DOHH2 (cell line): Measurements from ENCODE around the gene LAP3.

Experiments used
- H3F3A ChIP-seq: fragments of 200-600 bp; sonication (generic), shearing (Covaris generic); 2 replicates; pipeline ENCODE4 v1.6.0; 2016; ENCODE audit warnings: antibody characterized with exemption, mild to moderate bottlenecking; ENCODE audit not compliant: control insufficient read depth, insufficient read depth
- H3K27ac ChIP-seq: fragments of 200-600 bp; sonication (generic); 2 replicates; pipeline ENCODE4 v1.5.1; 2014; ENCODE audit warnings: low read depth, mild to moderate bottlenecking, low read length, moderate library complexity
- H3K27me3 ChIP-seq: fragments of 200-600 bp; sonication (generic); 2 replicates; pipeline ENCODE4 v1.6.1; 2014; ENCODE audit warnings: mild to moderate bottlenecking, low read length, mixed read lengths; ENCODE audit not compliant: control insufficient read depth
- H3K36me3 ChIP-seq: fragments of 200-600 bp; sonication (generic); 2 replicates; pipeline ENCODE4 v1.6.1; 2014; ENCODE audit warnings: mild to moderate bottlenecking, low read length, moderate library complexity, mixed read lengths; ENCODE audit not compliant: control insufficient read depth
- H3K4me1 ChIP-seq: fragments of 200-600 bp; sonication (generic); 2 replicates; pipeline ENCODE4 v1.6.1; 2014; ENCODE audit warnings: mild to moderate bottlenecking, low read length, mixed read lengths; ENCODE audit not compliant: control insufficient read depth
- H3K4me2 ChIP-seq: fragments of 200-600 bp; sonication (generic); 2 replicates; pipeline ENCODE4 v1.6.0; 2014; ENCODE audit warnings: mild to moderate bottlenecking, low read length, moderate library complexity
- H3K4me3 ChIP-seq: fragments of 200-600 bp; sonication (generic); 2 replicates; pipeline ENCODE4 v1.5.1; 2014; ENCODE audit warnings: mild to moderate bottlenecking, low read length, mixed read lengths
- H3K79me2 ChIP-seq: fragments of 200-600 bp; sonication (generic); 2 replicates; pipeline ENCODE4 v1.6.1; 2014; ENCODE audit warnings: mild to moderate bottlenecking, low read length, mixed read lengths; ENCODE audit not compliant: control insufficient read depth
- H3K9me2 ChIP-seq: fragments of 200-600 bp; sonication (generic); replicated peaks from 2 replicates; pipeline ENCODE4 v1.6.1; 2014; ENCODE audit warnings: mild to moderate bottlenecking, low read length, mixed read lengths; ENCODE audit not compliant: control insufficient read depth
- H3K9me3 ChIP-seq: fragments of 200-600 bp; sonication (generic); 2 replicates; pipeline ENCODE4 v1.6.1; 2014; ENCODE audit warnings: antibody characterized with exemption, low read length, mixed read lengths; ENCODE audit not compliant: control insufficient read depth, insufficient read depth
- H4K20me1 ChIP-seq: fragments of 200-600 bp; sonication (generic); 2 replicates; pipeline ENCODE4 v1.6.0; 2014; ENCODE audit warnings: low read depth, mild to moderate bottlenecking, antibody characterized with exemption, low read length, moderate library complexity; ENCODE audit not compliant: control insufficient read depth, insufficient read depth
- EZH2phosphoT487 ChIP-seq: fragments of 200-600 bp; sonication (generic); IDR thresholded peaks from 2 replicates; pipeline ENCODE4 v1.6.1; 2017; ENCODE audit warnings: borderline replicate concordance, mild to moderate bottlenecking, antibody characterized with exemption, low read length, moderate library complexity, mixed read lengths
- TF ChIP-seq, protein P1 (sequence below): fragments of 200-600 bp; sonication (generic); IDR thresholded peaks from one replicate; pipeline ENCODE4 v1.5.1; 2014; ENCODE audit warnings: antibody characterized with exemption, mild to moderate bottlenecking, low read depth, low read length; ENCODE audit not compliant: poor library complexity, severe bottlenecking

LAP3 gene

DNA sequence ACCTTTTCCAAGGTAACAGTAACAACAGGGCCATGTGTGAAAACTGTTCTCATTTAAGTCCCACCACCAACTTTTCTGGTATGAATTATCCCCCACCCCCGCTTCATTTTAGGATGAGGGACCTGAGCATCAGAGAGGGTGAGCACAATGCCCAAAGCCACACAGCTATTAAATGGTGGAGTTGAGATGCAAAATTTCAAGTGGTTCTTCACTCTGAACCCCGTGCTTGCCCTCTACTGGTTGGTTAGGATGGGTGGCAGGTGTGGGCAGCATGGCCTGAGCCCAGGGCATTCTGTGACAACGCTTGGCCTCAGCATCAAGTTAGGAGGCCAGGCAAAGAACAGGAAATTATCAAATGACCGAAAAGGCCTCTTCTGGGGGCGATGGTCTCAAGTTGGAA lies 70.9 kb downstream of the LAP3 start:
- no peaks in the 10 kb centered on the region for H3K36me3 ChIP-seq
- no peak overlapping the region for H3K4me2 ChIP-seq
- H3K79me2 ChIP-seq: no peaks in the 10 kb centered on the region
- no peaks in the 10 kb centered on the region for H4K20me1 ChIP-seq
- H3K9me3 ChIP-seq: no peaks in the 10 kb centered on the region
- no peak overlapping the region for H3K27ac ChIP-seq
- H3K4me3 ChIP-seq: no peak overlapping the region
- H3F3A ChIP-seq: no peaks in the 10 kb centered on the region
- peaks cover 2% of the 10 kb centered on the region; the same call in 1 of the 2 replicates for H3K27me3 ChIP-seq
- H3K9me2 ChIP-seq: no peaks in the 10 kb centered on the region
- H3K4me1 ChIP-seq: no peaks in the 10 kb centered on the region
- TF ChIP-seq EZH2phosphoT487: no peak
- TF ChIP-seq, protein P1, sequence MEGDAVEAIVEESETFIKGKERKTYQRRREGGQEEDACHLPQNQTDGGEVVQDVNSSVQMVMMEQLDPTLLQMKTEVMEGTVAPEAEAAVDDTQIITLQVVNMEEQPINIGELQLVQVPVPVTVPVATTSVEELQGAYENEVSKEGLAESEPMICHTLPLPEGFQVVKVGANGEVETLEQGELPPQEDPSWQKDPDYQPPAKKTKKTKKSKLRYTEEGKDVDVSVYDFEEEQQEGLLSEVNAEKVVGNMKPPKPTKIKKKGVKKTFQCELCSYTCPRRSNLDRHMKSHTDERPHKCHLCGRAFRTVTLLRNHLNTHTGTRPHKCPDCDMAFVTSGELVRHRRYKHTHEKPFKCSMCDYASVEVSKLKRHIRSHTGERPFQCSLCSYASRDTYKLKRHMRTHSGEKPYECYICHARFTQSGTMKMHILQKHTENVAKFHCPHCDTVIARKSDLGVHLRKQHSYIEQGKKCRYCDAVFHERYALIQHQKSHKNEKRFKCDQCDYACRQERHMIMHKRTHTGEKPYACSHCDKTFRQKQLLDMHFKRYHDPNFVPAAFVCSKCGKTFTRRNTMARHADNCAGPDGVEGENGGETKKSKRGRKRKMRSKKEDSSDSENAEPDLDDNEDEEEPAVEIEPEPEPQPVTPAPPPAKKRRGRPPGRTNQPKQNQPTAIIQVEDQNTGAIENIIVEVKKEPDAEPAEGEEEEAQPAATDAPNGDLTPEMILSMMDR: peak; percentile 28

DNA sequence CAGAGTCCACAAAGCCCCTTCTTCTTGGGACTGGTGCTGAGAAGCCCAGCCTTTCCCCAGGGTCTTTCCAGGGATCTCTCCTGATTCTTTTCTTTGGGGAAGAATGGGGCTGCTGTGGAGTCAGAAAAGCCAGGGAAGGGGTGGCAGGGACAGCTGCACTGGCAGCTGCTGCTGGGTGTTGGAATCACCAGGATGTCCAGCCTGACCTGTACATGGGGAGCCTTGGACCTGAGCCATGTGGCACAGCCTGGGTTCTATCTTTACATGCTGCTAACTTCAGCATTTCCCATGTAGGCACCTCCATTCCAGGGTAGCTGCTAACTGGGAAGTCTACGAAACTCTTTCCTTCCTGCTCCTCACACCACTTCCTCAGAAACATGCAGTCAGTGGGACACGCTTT lies 73.4 kb downstream of the LAP3 start:
- Histone ChIP-seq H3K4me2 (no peak overlapping the region), H3F3A (no peaks in the 10 kb centered on the region), H3K9me2 (no peaks in the 10 kb centered on the region), H4K20me1 (no peaks in the 10 kb centered on the region), H3K4me3 (no peak overlapping the region), H3K27me3 (peaks cover 12% of the 10 kb centered on the region), H3K27ac (no peak overlapping the region), H3K9me3 (no peaks in the 10 kb centered on the region), H3K36me3 (no peaks in the 10 kb centered on the region), H3K4me1 (no peaks in the 10 kb centered on the region), H3K79me2 (no peaks in the 10 kb centered on the region)
- TF ChIP-seq, protein P1: no peak
- no peak for TF ChIP-seq EZH2phosphoT487

DNA sequence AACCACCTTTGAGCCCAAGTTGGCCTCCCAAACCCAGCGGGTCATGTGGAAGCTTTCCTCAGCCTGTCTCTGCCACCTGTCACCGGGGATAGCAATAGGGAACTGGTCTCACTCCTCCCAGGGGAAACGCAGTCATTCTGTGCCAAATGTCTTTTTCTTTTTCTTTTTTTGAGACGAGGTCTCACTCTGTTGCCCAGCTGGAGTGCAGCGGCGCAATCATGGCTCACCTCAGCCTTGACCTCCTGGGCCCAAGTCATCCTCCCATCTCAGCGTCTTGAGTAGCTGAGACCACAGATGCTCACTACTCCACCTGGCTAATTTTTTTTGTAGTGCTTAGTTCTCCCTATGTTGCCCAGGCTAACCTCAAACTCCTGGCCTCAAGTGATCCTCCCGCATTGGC lies 77.7 kb downstream of the LAP3 start:
- Histone ChIP-seq H4K20me1 (no peaks in the 10 kb centered on the region), H3K4me2 (no peak overlapping the region), H3K36me3 (no peaks in the 10 kb centered on the region), H3K27me3 (peaks cover 28% of the 10 kb centered on the region), H3K4me3 (no peak overlapping the region), H3K4me1 (no peaks in the 10 kb centered on the region), H3K9me2 (no peaks in the 10 kb centered on the region), H3K79me2 (no peaks in the 10 kb centered on the region), H3K9me3 (no peaks in the 10 kb centered on the region), H3K27ac (no peak overlapping the region), H3F3A (no peaks in the 10 kb centered on the region)
- no peak for TF ChIP-seq EZH2phosphoT487

DNA sequence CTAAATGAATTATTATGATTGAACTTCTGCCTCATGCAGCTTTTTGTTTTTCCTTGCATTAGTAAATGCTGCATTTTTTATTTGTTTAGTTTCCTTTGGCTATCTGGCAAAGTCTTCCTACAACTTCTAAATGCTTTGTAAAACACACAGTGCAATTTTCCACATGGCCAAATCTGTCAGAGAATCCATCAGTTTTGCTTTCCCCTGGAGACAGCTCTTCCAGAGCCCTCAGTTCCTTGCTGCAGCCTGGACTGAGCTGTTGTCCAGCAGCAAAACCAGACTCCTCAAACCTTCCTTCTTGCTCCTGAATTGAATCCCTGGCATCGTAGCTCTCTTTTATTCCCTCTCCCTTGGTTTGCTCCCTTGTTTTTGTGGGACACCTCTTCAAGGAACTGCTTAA lies 80.1 kb downstream of the LAP3 start:
- Histone ChIP-seq H3K4me3 (no peak overlapping the region), H3K27ac (no peak overlapping the region), H3K79me2 (no peaks in the 10 kb centered on the region), H3K4me2 (no peak overlapping the region), H3K4me1 (no peaks in the 10 kb centered on the region), H3K9me2 (no peaks in the 10 kb centered on the region), H4K20me1 (no peaks in the 10 kb centered on the region), H3K36me3 (no peaks in the 10 kb centered on the region), H3K9me3 (no peaks in the 10 kb centered on the region), H3K27me3 (peaks cover 30% of the 10 kb centered on the region), H3F3A (no peaks in the 10 kb centered on the region)
- TF ChIP-seq, protein P1: no peak
- no peak for TF ChIP-seq EZH2phosphoT487
